GM19467 (cell line): ENCODE results near the gene AGRP.

Experiments
- ATAC-seq: cut with Tn5 transposase; IDR thresholded peaks from one replicate; pipeline ENCODE4 v1.9.1; 2021; ENCODE audit warnings: mild to moderate bottlenecking, moderate library complexity; ENCODE audit not compliant: unreplicated experiment

Gene AGRP

GRCh38 chr16:67445913-67446907 is 37.1 kb downstream of the AGRP start:
- ATAC-seq = no peak

- ATAC-seq = no peak
Measured at GRCh38 chr16:67445441-67445912, 37.9 kb downstream of the AGRP start.

DNA sequence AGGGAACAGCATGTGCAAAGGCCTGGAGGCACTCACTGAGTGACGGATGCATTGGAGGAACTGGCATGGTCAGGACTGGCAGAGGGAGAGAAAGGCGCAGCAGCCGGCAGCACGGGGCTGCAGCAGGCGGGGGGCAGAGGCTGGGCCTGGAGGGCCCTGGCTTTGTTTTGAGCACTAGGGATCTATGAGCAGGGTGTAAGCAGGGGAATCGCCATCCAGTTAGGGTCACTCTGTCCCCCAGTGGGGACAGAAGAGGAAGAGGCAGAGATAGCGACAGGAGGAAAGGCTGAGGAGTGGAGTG is 38.3 kb downstream of the AGRP start:
- ATAC-seq = no peak

- ATAC-seq = no peak
Measured at GRCh38 chr16:67444259-67445125, 38.9 kb downstream of the AGRP start.

DNA sequence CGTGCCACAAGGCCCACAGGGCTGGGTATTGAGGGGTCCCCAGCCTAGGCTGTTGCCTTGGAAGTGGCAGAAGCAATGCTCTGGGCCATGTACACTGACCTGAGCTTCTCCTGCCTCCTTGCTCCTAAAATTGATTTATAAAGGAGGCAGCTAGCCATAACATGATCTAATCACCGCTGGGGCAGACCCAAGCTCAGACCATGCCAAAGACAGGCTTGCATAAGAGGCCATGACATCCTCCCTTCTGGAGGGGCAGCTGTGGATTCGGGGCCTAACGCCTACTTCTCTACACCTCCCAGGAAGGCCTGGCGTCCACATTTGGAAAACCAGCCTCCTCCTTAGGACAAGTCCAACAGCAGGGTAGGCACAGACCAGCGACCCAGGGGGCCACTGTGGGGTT is 40.1 kb downstream of the AGRP start:
- no peak for ATAC-seq

- ATAC-seq = no peak
Measured at GRCh38 chr16:67442581-67443255, 40.6 kb downstream of the AGRP start.

- ATAC-seq = no peak
Measured at GRCh38 chr16:67441907-67442306, 41.4 kb downstream of the AGRP start.

DNA sequence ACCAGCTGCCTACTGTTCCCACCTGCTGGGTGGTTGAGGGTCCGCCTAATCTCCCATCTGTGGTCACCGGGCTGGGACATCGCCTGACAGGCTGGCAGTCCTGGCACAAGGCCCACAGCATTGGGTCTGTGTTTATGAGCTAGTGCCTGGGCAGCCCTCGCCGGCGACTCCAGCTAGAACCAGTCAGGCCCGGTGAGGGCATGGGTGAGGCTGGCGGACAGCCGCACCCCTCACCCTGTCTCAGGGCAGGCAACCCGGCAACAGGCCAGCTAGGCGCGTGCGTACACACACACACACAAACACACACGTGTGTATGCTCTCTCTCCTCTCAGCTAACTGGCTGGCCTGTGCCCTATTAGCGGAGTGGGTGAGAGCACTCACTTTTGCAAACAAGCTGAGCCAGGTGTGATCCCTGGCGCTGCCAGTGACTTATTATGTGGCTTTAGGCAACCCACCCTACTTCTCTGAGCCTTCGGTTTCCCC is 42.0 kb downstream of the AGRP start:
- ATAC-seq = no peak

- ATAC-seq = no peak
Measured at GRCh38 chr16:67438824-67439393, 44.4 kb downstream of the AGRP start.

DNA sequence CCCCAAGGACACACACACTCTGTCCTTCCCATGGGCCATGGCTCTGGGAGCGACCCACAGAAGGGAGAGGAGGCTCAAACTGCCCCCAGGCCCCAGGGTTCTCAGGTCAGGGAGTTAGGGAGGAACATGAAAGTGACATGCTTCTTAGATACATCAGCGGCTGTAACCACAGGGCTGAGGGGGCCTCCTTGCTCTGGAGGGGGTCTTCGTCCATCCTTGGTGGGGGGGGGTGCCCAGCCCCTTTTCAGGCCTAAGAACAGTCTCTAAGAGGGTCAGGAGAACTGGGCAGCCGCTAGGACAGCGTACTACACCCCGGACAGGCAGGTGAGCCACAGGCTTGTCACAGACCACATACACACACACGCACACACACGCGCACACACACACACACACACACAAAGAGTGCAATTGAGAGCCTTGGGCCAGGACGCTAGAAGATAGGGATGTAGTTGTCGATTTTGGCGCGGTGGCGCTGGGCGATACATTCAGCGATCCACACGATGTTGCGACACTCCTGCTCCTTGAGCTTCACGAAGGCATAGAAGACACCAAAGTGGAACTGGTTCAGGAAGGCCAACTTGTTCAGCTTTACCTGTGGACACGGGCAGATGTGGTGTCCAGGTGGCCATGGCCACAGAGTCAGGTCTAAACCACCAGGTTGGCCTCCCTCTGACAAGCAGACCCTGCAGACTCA is 45.1 kb downstream of the AGRP start:
- no peak for ATAC-seq

DNA sequence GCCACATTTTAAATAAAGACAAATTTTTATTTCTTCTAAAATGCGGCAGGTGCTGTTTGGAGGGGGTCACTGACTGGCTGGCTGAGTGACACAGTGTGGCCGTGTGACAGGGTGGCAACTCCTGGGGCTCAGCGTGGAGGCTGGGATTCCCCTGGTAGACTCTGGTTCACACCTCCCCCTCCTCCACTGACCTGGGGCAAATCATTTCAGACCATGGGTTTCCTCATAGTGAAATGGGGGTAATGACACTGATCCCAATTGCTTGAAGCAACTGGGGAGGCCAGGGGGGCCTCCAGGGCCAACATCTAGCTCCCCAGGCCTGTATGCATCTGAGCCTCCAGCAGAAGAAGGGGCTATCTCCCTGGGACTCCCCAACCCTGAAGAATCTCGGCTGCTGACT is 45.8 kb downstream of the AGRP start:
- ATAC-seq = no peak

DNA sequence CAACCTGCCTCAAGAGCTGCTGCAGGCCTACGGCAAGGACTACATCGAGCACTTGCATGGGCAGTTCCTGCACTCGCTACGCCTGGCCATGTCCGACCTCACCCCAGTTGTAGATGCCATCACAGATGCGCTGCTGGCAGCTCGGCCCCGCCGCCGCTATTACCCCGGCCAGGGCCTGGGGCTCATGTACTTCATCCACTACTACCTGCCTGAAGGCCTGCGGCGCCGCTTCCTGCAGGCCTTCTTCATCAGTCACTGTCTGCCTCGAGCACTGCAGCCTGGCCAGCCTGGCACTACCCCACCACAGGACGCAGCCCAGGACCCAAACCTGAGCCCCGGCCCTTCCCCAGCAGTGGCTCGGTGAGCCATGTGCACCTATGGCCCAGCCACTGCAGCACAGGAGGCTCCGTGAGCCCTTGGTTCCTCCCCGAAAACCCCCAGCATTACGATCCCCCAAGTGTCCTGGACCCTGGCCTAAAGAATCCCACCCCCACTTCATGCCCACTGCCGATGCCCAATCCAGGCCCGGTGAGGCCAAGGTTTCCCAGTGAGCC is 46.6 kb downstream of the AGRP start:
- no peak for ATAC-seq

DNA sequence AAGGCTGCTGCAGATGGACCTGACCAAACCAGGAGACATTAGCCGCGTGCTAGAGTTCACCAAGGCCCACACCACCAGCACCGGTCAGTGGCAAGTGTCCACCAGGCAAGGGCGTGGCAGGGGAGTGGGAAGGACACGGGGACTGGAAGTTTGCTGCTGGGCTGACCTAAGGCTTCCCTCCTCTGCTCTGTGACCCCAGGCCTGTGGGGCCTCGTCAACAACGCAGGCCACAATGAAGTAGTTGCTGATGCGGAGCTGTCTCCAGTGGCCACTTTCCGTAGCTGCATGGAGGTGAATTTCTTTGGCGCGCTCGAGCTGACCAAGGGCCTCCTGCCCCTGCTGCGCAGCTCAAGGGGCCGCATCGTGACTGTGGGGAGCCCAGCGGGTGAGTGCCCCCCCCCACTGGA is 47.6 kb downstream of the AGRP start:
- ATAC-seq = no peak

DNA sequence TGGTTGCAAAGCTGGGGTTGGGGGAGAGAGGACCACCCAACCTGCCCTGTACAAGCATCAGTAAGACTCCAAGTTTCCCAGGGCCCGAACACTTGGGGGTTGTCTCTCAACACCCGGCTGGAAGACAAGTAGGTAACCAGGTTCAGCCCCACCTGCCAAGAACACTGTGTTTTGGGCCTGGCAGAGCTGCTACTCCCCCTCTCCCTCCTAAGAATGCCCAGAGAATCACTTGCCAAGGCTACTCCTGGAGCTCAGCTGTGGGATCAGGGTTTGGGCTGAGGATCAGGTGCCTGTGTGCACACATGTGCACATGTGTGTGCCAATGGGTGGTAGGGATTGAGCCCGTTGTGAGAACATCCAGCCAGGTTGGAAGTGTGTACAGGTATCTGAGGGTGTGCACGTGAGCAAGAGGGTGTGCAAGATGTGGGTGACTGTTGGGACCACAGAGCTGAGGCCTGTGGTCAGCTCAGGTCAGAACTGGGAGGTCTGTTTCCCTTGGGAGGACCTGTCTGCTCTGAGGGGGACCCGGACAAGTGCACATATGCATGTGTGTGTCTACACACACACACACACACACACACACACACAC is 50.1 kb downstream of the AGRP start:
- no peak for ATAC-seq
